ENCODE data around the gene CCDC9.

DNA sequence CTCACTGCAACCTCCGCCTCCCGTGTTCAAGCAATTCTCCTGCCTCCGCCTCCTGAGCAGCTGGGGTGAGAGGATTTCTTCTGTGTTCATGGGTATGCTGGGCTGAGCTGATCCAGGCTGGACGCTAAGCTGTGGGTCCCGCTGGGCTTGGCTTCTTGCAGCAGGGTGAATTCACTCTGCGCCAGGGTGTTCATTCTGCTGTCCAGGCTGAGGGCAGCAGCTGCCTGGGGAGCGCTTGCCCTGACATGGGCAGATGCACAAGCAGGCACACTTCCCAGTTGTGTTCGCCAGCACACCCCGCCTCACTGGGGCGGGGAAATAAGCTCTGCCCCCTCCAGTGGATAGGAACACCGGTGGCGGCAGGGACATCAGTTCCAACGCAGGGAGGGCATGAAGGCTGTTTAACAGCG lies 11.0 kb downstream of the CCDC9 start:
- TF ChIP-seq, protein P1, sequence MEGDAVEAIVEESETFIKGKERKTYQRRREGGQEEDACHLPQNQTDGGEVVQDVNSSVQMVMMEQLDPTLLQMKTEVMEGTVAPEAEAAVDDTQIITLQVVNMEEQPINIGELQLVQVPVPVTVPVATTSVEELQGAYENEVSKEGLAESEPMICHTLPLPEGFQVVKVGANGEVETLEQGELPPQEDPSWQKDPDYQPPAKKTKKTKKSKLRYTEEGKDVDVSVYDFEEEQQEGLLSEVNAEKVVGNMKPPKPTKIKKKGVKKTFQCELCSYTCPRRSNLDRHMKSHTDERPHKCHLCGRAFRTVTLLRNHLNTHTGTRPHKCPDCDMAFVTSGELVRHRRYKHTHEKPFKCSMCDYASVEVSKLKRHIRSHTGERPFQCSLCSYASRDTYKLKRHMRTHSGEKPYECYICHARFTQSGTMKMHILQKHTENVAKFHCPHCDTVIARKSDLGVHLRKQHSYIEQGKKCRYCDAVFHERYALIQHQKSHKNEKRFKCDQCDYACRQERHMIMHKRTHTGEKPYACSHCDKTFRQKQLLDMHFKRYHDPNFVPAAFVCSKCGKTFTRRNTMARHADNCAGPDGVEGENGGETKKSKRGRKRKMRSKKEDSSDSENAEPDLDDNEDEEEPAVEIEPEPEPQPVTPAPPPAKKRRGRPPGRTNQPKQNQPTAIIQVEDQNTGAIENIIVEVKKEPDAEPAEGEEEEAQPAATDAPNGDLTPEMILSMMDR (IDR thresholded peaks at IDR 0.05; ENCODE audit: low read length): no peak
- TF ChIP-seq EZH2 (IDR thresholded peaks at IDR 0.05; ENCODE audit: borderline replicate concordance, low read length): no peak
